ENCODE measurements around the gene TMEM62.

TMEM62 gene

GRCh38 chr15:43133430-43134156 lies at the start of gene TMEM62:
Gene TMEM62 (plus strand): TSS chr15:43133586. CDS start chr15:43133803, 217 bp downstream.
- DNase-seq, result peak in 49 of 51 donors; percentile 20 to 79 (median 60)

- no peak for DNase-seq
These were observed 47.5 kb upstream of the TMEM62 start for GRCh38 chr15:43085921-43086320.

- no peak for DNase-seq
These were observed 46.8 kb upstream of the TMEM62 start for GRCh38 chr15:43086551-43086950.

DNA sequence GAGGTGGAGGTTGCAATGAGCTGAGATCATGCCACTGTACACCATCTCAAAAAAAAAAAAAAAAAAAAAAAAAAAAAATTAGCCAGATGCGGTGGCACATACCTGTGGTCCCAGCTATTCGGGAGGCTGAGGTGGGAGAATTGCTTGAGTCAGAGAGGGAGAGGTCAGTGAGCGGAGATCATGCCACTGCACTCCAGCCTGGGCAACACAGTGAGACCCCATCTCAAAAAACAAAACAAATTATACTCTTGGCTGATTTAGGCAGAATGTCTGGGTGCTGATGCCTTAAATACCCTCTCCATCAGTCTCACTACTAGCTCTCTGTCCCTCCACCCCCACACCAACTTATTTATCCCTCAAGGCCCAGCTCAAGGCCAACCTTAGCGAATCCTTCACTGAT lies 41.5 kb upstream of the TMEM62 start:
- no peak for DNase-seq

DNA sequence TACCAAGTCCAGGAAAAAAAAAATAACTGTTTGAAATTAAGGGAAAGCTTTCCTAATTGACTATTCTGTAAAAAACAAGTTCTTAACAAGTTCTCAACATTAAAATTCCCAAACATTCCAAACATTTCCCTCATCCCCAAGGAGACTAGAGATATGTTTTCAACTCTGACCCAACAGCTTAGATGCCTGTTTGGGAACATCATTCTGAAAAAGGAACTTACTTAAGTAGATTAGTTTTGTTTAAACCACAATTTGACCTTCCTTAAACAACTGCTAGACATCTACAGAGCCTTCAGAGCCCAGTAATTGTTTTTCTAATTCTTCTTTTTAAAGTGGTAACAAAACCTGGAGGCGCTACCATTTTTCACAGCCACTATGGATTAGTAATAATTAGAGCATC lies 40.4 kb upstream of the TMEM62 start:
- no peak for DNase-seq

DNA sequence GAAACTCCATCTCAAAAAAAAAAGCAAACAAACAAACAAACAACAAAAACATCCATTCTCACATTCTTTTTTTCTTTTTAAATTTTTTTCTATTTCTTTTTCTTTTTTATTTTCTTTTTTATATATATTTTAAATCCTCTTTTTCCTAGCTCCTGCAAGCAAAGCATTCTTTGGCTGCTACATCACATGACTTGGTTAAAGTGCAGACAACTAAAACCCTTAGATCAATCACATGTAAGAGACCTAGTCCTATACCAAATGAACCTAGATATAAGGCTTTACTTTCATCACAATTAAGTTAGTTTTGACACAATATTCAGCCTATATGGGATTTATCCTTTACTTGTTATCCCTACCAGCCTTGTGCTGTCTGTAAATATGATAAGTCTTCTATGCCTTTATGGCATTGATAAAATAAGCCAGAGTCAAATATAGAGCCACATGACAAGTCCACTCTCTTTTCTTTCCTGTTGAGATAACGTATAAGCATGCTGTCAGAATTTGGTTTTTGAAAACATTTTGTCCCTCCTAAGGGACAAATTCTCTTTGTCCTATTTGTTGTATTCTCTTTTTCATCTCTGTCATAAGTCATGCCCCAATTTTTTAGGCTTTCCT lies 38.9 kb upstream of the TMEM62 start:
- DNase-seq, result no peak

DNA sequence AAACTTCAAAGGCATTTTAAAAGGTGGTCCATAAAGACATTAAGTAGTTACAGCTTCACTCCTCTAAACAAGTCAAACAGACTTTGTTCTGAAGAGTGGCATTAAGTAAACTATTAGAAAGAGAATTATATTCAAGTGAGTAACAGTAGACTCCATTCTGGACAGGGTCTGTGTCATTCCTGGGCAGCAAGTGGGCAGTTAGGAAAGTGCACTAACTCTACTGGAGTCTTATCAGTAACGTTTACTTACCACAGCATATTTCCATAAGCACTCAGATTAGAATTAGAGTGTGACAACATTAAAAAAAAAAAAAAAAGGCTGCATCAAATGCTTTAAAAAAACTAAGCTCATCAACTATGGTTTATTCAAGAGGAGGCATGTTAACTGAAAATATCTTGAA lies 38.1 kb upstream of the TMEM62 start:
- DNase-seq, result no peak

DNA sequence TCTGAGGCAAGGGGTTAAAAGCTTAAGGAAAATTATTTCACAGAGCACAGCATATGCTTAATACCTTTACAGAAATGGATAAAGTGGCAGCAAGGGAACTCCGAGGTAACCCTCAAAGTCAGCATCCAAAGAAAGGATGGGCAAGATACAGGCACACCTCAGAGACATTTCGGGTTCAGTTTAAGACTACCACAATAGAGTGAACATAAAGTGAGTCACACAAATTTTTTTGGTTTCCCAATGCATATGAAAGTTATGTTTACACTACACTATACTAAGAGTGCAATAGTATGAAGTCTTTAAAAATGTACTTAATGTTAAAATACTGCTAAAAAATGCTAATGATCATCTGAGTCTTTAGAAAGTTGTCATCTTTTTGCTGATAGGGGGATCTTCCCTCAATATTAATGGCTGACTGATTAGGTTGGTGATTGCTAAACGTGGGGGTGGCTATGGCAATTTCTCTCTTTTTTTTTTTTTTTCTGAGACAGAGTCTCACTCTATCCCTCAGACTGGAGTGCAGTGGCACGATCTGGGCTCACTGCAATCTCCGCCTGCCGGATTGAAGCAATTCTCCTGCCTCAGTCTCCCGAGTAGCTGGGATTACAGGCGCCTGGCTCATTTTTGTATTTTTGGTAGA lies 37.6 kb upstream of the TMEM62 start:
- no peak for DNase-seq

DNA sequence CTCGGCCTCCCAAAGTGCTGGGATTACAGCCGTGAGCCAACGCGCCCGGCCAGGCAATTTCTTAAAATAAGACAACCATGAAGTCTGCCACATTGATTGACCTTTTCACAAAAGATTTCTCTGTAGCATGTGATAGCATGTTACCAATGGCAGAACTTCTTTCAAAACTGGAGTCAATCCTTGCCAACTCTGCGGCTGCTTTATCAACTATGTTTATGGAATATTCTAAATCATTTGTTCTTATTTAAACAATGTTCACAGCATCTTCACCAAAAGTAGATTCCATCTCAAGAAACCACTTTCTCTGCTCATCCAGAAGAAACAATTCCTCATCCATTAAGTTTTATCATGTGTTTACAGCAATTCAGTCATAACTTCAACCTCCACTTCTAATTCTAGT lies 37.0 kb upstream of the TMEM62 start:
- DNase-seq, result no peak

DNA sequence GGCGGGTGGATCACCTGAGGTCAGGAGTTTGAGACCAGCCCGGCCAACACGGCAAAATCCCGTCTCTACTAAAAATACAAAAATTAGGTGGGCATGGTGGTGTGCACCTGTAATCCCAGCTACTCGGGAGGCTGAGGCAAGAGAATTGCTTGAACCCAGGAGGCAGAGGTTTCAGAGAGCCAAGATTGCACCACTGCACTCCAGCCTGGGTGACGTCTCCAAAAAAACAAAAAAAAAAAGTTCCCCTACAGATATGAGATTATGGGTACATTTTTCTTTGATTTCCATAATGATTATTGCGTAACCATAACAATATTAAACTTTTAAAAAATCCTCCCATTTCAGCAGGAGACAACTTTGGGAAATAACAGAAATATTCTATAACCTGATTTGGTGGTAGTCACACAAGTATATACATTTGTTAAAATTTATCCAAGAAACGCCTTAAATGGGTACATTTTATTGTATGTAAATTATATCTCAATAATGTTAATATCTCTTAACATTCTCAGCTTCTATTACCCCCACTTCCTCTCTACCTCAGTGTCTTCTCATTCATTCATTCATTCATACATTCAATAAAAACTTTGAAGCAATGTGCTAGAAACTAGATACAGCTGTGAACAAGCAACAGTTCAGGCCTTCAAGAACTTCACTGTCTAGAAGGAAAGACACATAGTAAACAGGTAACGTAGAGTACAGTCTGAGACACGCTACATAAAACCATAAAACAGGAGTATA lies 34.1 kb upstream of the TMEM62 start:
- DNase-seq, result no peak

DNA sequence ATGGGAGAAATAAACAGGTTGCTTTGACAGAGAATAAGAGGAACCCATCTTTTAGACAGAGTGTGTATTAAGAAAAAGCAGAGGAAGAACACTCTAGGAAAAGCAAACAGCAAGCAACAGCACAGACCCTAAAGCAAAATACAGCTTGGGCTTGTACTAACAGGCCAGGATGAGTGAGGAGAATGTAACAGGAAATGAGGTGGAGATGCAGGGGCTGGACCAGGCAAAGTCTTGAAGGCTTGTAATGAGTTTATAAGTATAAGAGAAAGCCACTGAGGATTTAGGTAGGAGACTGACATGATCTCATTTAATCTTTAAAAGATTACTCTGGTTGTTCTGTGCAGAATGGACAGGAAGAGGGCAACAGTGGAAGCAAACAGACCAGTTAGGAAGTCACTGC lies 32.4 kb upstream of the TMEM62 start:
- DNase-seq, result no peak

- no peak for DNase-seq
These were observed 31.2 kb upstream of the TMEM62 start for GRCh38 chr15:43102187-43102586.

DNA sequence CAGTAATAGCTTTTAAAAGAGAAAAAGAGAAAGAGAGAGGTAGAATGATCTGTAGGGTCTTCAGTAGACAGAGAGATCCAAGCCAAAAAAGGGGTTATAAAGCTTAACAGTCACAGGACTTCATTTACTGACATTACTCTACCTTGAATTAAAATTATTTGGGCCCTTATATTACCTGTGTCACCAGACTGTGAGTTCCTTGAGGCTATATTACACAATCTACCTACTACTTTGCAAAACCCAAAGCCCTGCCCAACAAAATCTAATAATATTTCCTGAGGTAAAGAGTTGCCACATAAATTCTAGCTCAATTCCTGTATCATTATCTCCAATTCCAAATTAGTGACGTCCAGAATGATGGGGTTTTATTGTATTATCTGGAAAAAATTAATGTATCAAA lies 29.5 kb upstream of the TMEM62 start:
- DNase-seq, result no peak

GRCh38 chr15:43104426-43104825 lies 29.0 kb upstream of the TMEM62 start:
- no peak for DNase-seq

GRCh38 chr15:43105077-43105736 lies 28.2 kb upstream of the TMEM62 start:
- peak in 17 of 51 donors; percentile 3 to 48 (median 23) for DNase-seq

DNA sequence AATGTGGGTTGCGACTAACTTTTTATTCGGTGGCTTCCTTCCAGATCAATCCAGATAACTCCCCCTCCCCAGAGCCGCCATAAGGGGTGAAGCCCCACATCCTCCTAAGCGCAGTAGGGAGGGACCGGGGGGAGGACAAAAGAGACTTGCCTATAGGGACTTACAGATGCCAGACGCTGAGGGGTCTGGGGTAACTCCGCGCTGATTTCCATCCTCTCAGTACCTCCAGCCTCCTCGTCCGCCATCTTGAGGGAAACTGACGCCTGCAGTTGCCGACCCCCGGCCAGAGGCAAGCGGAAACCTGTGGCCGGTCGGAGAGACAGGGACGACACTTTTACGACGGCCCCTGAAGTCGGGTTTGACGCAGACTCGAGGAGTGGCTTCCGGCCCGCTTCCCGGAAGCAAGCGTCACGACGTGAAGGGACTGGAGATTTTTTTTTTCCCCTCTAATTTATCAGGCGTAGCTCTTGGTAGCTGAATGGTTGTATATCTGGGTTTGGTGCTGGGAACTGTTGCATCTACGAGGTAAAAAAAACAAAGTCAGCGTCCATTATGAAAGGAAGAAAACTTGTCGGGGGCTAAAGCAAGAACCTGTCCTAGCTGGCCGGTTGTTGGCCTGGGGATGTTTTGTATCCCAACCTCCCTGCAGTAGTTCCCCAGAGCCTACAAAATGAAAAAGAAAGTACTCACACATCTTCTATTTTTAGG lies 27.5 kb upstream of the TMEM62 start, which contains the start of gene UBR1:
UBR1 (minus strand) TSS at position 261 of the 708 bp plus-strand sequence; CDS start at position 245, 16 bp downstream.
- peak; percentile 27 to 92 (median 84) for DNase-seq

- DNase-seq, result peak in 1 of 51 donors; percentile 48
These were observed 26.9 kb upstream of the TMEM62 start for GRCh38 chr15:43106486-43106829.

GRCh38 chr15:43107751-43108150 lies 25.6 kb upstream of the TMEM62 start:
- no peak for DNase-seq

DNA sequence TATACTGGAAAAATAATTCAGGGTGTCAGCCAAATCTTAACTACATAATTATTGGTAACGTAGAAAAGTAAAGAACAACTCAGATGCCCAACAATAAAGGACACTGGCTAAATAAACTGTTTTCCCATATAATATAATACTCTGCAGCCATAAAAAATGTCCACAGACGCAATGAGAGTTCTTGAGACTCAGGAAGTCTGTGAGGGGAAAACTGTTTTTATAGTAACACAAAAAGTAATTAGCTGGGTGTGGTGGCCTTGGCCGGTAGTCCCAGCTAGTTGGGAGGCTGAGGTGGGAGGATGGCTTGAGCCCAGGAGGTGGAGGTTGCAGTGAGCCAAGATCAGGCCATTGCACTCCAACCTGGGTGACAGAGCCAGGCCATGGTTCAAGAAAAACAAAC lies 22.0 kb upstream of the TMEM62 start:
- DNase-seq, result no peak

DNA sequence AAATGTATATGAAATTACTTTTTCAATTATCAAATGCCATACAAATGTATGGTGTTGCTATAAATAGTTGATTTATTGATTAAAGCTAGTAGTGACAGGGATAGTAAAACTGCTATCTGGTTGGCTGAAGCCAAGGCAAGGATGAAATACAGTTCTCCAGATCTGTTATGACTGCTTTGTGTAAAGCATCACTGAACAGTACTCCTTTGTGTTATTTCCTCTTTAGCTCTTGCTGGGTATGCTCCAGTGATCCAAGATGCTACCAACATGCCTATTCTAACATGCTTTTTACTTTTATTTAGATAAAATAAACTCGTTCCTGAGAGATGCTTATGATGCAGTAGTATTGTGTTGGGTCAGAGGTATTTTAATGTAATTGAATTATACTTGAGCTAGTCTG lies 15.1 kb upstream of the TMEM62 start:
- no peak for DNase-seq

- DNase-seq, result no peak
These were observed 14.6 kb upstream of the TMEM62 start for GRCh38 chr15:43118829-43119228.
